K562 (cell line): Measurements from ENCODE around the gene PALM3. TPM values are rescaled to one million over a fixed set of nuclear protein-coding genes. Genes with fewer than 3 reads are reported as not detected.

Experiments used
- ATF2 ChIP-seq: sonication (generic); formaldehyde crosslinking; IDR thresholded peaks from 2 replicates; pipeline ENCODE4 v1.8.1; 2022; ENCODE audit warnings: missing genetic modification reagents
- ATF6 ChIP-seq: sonication (generic); formaldehyde crosslinking; IDR thresholded peaks from 2 replicates; pipeline ENCODE4 v1.4.0; 2020; ENCODE audit warnings: mild to moderate bottlenecking, missing genetic modification reagents
- BHLHE40 ChIP-seq: IDR thresholded peaks from 2 replicates; pipeline ENCODE4 v1.6.1; 2011; ENCODE audit warnings: low read length, improper control_type of control experiment
- CHD2 ChIP-seq: IDR thresholded peaks from 2 replicates; pipeline ENCODE4 v1.6.1; 2011; ENCODE audit warnings: low read depth, low read length
- DMBX1 ChIP-seq: fragments of 250-450 bp; sonication (Bioruptor Pico); IDR thresholded peaks from 2 replicates; pipeline ENCODE4 v1.8.0; 2022; ENCODE audit warnings: inconsistent platforms, mild to moderate bottlenecking, moderate library complexity, borderline replicate concordance
- EWSR1 ChIP-seq: fragments of 450-650 bp; IDR thresholded peaks from 2 replicates; pipeline ENCODE4 v1.6.1; 2018; ENCODE audit warnings: borderline replicate concordance, mild to moderate bottlenecking, low read depth, moderate library complexity; ENCODE audit not compliant: partially characterized antibody
- GTF2A2 ChIP-seq: IDR thresholded peaks from 2 replicates; pipeline ENCODE4 v1.6.1; 2016; ENCODE audit warnings: mild to moderate bottlenecking, missing genetic modification characterization, missing compliant biosample characterization
- HMG20B ChIP-seq: fragments of 250-450 bp; sonication (Bioruptor Pico); IDR thresholded peaks from 2 replicates; pipeline ENCODE4 v1.5.0; 2021; ENCODE audit warnings: mild to moderate bottlenecking
- HSF4 ChIP-seq: fragments of 250-450 bp; sonication (Bioruptor Pico); IDR thresholded peaks from 2 replicates; pipeline ENCODE4 v2.1.2; 2022; ENCODE audit warnings: mild to moderate bottlenecking, moderate library complexity, borderline replicate concordance
- KLF13 ChIP-seq: fragments of 450-650 bp; IDR thresholded peaks from 2 replicates; pipeline ENCODE4 v1.6.1; 2016; ENCODE audit warnings: missing genetic modification characterization, low read depth, mild to moderate bottlenecking, missing compliant biosample characterization, moderate library complexity, borderline replicate concordance
- MEF2D ChIP-seq: conservative IDR thresholded peaks from 2 replicates; pipeline ENCODE4 v1.6.1; 2016; ENCODE audit warnings: low read depth, missing genetic modification characterization, missing compliant biosample characterization
- PHF21A ChIP-seq: fragments of 450-650 bp; IDR thresholded peaks from 2 replicates; pipeline ENCODE4 v1.6.1; 2017; ENCODE audit warnings: low read depth, borderline replicate concordance
- PRMT5 ChIP-seq: sonication (generic); formaldehyde crosslinking; IDR thresholded peaks from 2 replicates; pipeline ENCODE4 v1.5.0; 2020; ENCODE audit warnings: missing genetic modification reagents
- PTRF ChIP-seq: fragments of 450-650 bp; IDR thresholded peaks from 2 replicates; pipeline ENCODE4 v1.6.1; 2016; ENCODE audit warnings: mild to moderate bottlenecking, missing genetic modification characterization, missing compliant biosample characterization
- THAP7 ChIP-seq: fragments of 250-450 bp; sonication (Bioruptor Pico); IDR thresholded peaks from 2 replicates; pipeline ENCODE4 v1.5.0; 2021
- U2AF1 ChIP-seq: fragments of 200-400 bp; formaldehyde crosslinking; optimal IDR thresholded peaks from 2 replicates; pipeline ENCODE3; 2017; ENCODE audit warnings: mild to moderate bottlenecking, low read depth, low read length, moderate library complexity
- ZBTB49 ChIP-seq: sonication (generic); formaldehyde crosslinking; IDR thresholded peaks from 2 replicates; pipeline ENCODE4 v1.8.0; 2022; ENCODE audit warnings: missing genetic modification reagents, mild to moderate bottlenecking, borderline replicate concordance
- ZKSCAN3 ChIP-seq: fragments of 250-450 bp; sonication (Bioruptor Pico); IDR thresholded peaks from 2 replicates; pipeline ENCODE4 v1.4.0; 2020
- ZNF740 ChIP-seq, 3 experiments: fragments of 200-800 bp in 1 of 3; sonication (Bioruptor generic) in 1 of 3; sonication (generic) in 1 of 3; formaldehyde crosslinking in 1 of 3; IDR thresholded peaks; 2 replicates each; pipeline versions ENCODE4 v1.6.1 to v1.8.0; 2016 to 2022; ENCODE audit warnings: mild to moderate bottlenecking in 2 of 3, missing compliant biosample characterization in 2 of 3, missing genetic modification characterization in 2 of 3, missing genetic modification reagents in 1 of 3
- polyA plus RNA-seq, 8 experiments: library from polyadenylated mRNA; depleted of rRNA in 4 of 8; stranded (reverse) in 5 of 8; unstranded in 3 of 8; fragments of >200 nt; fragmentation: Nextera tagmentation in 2 of 8; fragmentation: Illumina TruSeq in 1 of 8; extraction: Ambion mirVana in 2 of 8; extraction: Trizol in 1 of 8; gene quantifications; 2 replicates each; pipeline versions ENCODE4 v1.2.1 to v1.2.3, GENCODE V29; 2011 to 2014; ENCODE audit warnings: inconsistent platforms in 1 of 8, missing spikeins in 1 of 8
- total RNA-seq, 7 experiments: library from RNA; depleted of rRNA in 6 of 7; stranded (reverse); fragments of >200 nt in 6 of 7; fragmentation: Illumina TruSeq in 2 of 7; extraction: Trizol in 2 of 7; gene quantifications; 2 replicates each; pipeline versions ENCODE4 v1.2.1 to v1.2.3, GENCODE V29; 2011 to 2021; ENCODE audit warnings: low replicate concordance in 1 of 7

The PALM3 gene
- total and polyA plus RNA-seq, 9 of the 15 experiments (the other 6 are each of a cell fraction or from before 2014, with no cell fraction given): 0.07 to 9.3 (median 3.3) TPM

GRCh38 chr19:14006766-14007562 lies 54.9 kb downstream of the PALM3 start (continued):
- TF ChIP-seq BHLHE40 (peak; percentile 68), ZKSCAN3 (CRISPR knock-in tag) (no peak), HMG20B (CRISPR knock-in tag) (no peak), PHF21A (peak; percentile 87; the same call in 1 of the 2 replicates), EWSR1 (no peak), PRMT5 (no peak), PTRF (tag) (no peak), MEF2D (peak; percentile 59; the same call in 1 of the 2 replicates), ZBTB49 (CRISPR knock-in tag) (no peak), KLF13 (tag) (no peak; the same call in 1 of the 2 replicates), DMBX1 (CRISPR knock-in tag) (peak; percentile 88), HSF4 (CRISPR knock-in tag) (no peak), ZNF740 (CRISPR knock-in tag; IDR thresholded peaks at IDR 0.05) (peak; percentile 75), ZNF740 (tag; IDR thresholded peaks at IDR 0.05) (no peak), U2AF1 (peak; percentile 78), ATF6 (no peak), GTF2A2 (no peak), CHD2 (no peak), ATF2 (CRISPR knock-in tag) (peak; percentile 100), THAP7 (CRISPR knock-in tag) (no peak)
